Endothelial cell (in vitro differentiated cells): ENCODE data around the gene HIKESHI. TPM values are rescaled to one million over a fixed set of nuclear protein-coding genes. Genes with fewer than 3 reads are reported as not detected.
"Not testable (repeated sequence)": the region's sequence is repeated elsewhere in the genome, so short reads cannot be mapped to it uniquely, and the experiment has no call there.

ENCODE experiments used
- DNase-seq: peaks from one replicate; pipeline ENCODE4 v3.0.0; 2021; ENCODE audit warnings: low spot score
- H3K27ac Mint-ChIP-seq: one replicate; pipeline ENCODE4 v1.8.0; 2021; ENCODE audit warnings: mixed read lengths, inconsistent platforms; ENCODE audit not compliant: unreplicated experiment
- H3K27me3 Mint-ChIP-seq: one replicate; pipeline ENCODE4 v1.8.0; 2021; ENCODE audit warnings: mild to moderate bottlenecking, moderate library complexity, mixed read lengths, inconsistent platforms; ENCODE audit not compliant: unreplicated experiment
- H3K36me3 Mint-ChIP-seq: one replicate; pipeline ENCODE4 v1.8.0; 2021; ENCODE audit warnings: mild to moderate bottlenecking, low read depth, mixed read lengths, inconsistent platforms; ENCODE audit not compliant: unreplicated experiment
- H3K4me1 Mint-ChIP-seq: one replicate; pipeline ENCODE4 v1.8.0; 2021; ENCODE audit warnings: mild to moderate bottlenecking, mixed read lengths, inconsistent platforms; ENCODE audit not compliant: unreplicated experiment
- H3K4me3 Mint-ChIP-seq: one replicate; pipeline ENCODE4 v1.8.0; 2021; ENCODE audit warnings: mild to moderate bottlenecking, mixed read lengths, inconsistent platforms; ENCODE audit not compliant: unreplicated experiment
- H3K9me3 Mint-ChIP-seq: one replicate; pipeline ENCODE4 v1.8.0; 2021; ENCODE audit warnings: mixed read lengths, inconsistent platforms; ENCODE audit not compliant: unreplicated experiment
- total RNA-seq: library from RNA; stranded (reverse); fragmentation: NEBNext Ultra II Directional; extraction: Animal tissue kit (Norgen Biotek cat#: 25700); gene quantifications from one replicate; pipeline ENCODE4 v1.2.1, GENCODE V29; 2021; ENCODE audit not compliant: unreplicated experiment
- TF ChIP-seq, protein P1 (sequence below): fragments of 200-600 bp; sonication (generic); IDR thresholded peaks from one replicate; pipeline ENCODE4 v1.5.0; 2021; ENCODE audit warnings: antibody characterized with exemption; ENCODE audit not compliant: unreplicated experiment

Gene HIKESHI
- total RNA-seq, 1 donor from 2014 or later = 36.7 TPM

DNA sequence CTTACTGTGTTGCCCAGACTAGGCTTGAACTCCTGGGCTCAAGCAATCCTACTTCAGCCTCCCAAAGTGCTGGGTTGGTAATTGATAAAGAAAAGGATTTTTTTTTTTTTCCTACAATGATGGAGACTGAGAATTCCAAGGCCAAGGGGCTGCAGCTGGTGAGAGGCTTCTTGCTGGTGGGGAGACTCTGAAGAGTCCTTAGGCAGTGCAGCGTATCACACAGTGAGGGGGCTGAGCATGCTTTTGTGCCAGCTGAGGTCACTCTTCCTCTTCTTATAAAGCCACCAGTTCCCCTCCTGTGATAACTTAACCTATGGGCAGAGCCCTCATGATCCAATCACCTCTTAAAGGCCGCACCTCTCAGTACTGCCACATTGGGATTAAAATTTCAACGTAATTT lies 44.5 kb downstream of the HIKESHI start:
- Mint-ChIP-seq H3K4me3 (no peak overlapping the region), H3K9me3 (no peaks in the 10 kb centered on the region), H3K27me3 (no peaks in the 10 kb centered on the region), H3K4me1 (peaks cover 12% of the 10 kb centered on the region), H3K27ac (no peak overlapping the region), H3K36me3 (no peaks in the 10 kb centered on the region)
- DNase-seq = no peak
- TF ChIP-seq, protein P1, sequence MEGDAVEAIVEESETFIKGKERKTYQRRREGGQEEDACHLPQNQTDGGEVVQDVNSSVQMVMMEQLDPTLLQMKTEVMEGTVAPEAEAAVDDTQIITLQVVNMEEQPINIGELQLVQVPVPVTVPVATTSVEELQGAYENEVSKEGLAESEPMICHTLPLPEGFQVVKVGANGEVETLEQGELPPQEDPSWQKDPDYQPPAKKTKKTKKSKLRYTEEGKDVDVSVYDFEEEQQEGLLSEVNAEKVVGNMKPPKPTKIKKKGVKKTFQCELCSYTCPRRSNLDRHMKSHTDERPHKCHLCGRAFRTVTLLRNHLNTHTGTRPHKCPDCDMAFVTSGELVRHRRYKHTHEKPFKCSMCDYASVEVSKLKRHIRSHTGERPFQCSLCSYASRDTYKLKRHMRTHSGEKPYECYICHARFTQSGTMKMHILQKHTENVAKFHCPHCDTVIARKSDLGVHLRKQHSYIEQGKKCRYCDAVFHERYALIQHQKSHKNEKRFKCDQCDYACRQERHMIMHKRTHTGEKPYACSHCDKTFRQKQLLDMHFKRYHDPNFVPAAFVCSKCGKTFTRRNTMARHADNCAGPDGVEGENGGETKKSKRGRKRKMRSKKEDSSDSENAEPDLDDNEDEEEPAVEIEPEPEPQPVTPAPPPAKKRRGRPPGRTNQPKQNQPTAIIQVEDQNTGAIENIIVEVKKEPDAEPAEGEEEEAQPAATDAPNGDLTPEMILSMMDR = no peak

DNA sequence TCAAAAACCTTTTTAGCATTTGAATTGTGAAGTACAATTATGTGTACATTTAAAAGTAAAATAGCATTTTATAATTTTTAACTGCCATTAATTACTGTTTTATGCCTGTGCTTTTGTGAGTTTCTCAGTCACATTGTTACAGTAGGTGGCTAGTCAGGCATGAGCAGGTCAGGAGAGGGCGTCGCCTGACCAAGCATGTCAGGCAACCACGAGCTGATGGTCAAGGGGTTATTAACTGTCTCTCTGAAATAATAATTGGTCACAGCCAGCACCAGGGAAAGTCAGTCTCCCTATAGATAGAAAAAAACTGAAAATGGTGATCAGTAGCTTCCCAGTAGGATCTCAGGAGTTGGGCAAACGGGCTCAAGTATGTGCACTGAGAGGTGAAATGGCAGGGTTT lies 53.2 kb downstream of the HIKESHI start:
- no peak overlapping the region for H3K27ac Mint-ChIP-seq
- no peaks in the 10 kb centered on the region for H3K36me3 Mint-ChIP-seq
- TF ChIP-seq, protein P1 = no peak
- no peak overlapping the region for H3K4me3 Mint-ChIP-seq
- H3K27me3 Mint-ChIP-seq = no peaks in the 10 kb centered on the region
- DNase-seq = no peak
- no peaks in the 10 kb centered on the region for H3K4me1 Mint-ChIP-seq
- no peaks in the 10 kb centered on the region for H3K9me3 Mint-ChIP-seq

DNA sequence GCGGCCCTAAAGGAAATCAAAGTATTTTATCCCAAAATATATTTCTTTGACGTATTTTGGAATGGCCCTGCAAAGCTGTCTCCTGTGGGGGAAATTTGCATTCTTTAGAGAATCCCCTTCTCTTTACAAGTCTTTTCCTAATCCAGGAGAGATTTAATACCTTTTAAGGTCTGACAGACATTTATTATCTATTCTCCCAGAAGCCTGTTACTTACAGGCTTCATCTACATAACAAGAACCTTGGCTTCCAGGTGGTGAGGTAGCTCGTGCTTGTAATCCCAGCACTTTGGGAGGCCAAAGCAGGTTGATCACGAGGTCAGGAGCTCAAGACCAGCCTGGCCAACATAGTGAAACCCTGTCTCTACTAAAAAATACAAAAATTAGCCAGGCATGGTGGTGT lies 55.4 kb downstream of the HIKESHI start:
- not testable (repeated sequence) for H3K36me3 Mint-ChIP-seq, H3K4me1 Mint-ChIP-seq, H3K27ac Mint-ChIP-seq, H3K27me3 Mint-ChIP-seq, H3K9me3 Mint-ChIP-seq, DNase-seq, H3K4me3 Mint-ChIP-seq

DNA sequence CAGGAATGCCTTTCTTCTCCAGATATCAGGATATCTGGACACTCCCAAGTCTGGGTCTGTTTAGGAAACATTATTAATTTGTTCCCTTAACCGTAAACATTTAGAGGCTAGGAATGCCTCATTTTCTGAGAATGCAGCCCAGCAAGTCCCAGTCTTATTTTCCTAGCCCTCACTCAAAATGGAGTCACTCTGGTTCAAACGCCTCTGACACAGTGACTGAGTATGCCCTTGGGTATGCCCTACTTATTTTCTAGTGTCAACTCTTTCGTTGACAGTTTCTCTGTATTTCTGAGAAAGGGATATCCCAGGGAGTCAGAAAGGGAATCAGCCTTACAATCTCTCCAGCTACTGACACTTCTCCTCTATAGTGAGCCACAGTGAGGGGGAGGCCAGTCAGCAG lies 56.7 kb downstream of the HIKESHI start:
- H3K4me1 Mint-ChIP-seq = no peaks in the 10 kb centered on the region
- no peak for DNase-seq
- no peaks in the 10 kb centered on the region for H3K9me3 Mint-ChIP-seq
- H3K4me3 Mint-ChIP-seq = no peak overlapping the region
- TF ChIP-seq, protein P1 = no peak
- no peak overlapping the region for H3K27ac Mint-ChIP-seq
- no peaks in the 10 kb centered on the region for H3K36me3 Mint-ChIP-seq
- peaks cover 1% of the 10 kb centered on the region for H3K27me3 Mint-ChIP-seq

DNA sequence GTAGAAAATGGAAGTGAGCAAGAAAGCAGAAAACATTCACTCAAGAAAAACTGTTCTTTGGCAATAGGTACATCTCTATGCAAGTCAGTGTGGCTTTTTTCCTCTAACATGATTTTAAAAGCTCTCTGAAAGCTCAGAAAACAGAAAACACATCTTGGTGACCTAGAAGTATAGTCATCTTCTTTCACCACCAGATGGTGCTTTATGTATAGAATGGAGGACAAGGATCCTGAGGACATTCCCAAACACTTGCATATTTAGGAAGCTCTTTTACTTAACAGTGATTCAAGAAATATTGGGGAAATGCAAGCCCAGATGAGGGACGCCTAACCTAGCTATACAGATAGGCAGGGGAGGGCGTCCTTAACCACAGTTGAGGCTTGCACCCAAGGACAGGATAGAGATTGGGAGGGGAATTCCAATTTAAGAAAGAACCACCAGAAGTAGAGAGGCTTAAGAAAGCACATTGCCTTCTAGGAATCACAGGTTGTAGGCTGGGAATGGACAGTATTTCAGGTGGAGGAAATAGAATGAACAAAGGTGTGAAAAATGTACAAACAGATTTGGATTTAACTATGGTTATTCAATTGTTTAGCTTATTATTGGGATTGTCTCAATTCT lies 58.8 kb downstream of the HIKESHI start:
- Mint-ChIP-seq H3K9me3 (no peaks in the 10 kb centered on the region), H3K4me3 (no peak overlapping the region), H3K27me3 (peaks cover 1% of the 10 kb centered on the region), H3K27ac (no peak overlapping the region), H3K36me3 (no peaks in the 10 kb centered on the region), H3K4me1 (no peaks in the 10 kb centered on the region)
- DNase-seq = no peak
- TF ChIP-seq, protein P1 = no peak
